Breast epithelium (tissue), 3 donors: ENCODE data around the gene ACIN1.

ENCODE experiments used
- CTCF ChIP-seq, 3 donors: fragments of 450-650 bp; IDR thresholded peaks; one replicate each; pipeline ENCODE4 v1.5.1; 2016 to 2017; ENCODE audit warnings: antibody characterized with exemption in 3 of 3, mild to moderate bottlenecking in 3 of 3, moderate library complexity in 3 of 3
- POLR2AphosphoS5 ChIP-seq, 3 donors: sonication (generic); formaldehyde crosslinking; IDR thresholded peaks; one replicate each; pipeline ENCODE4 v1.6.1; 2017; ENCODE audit warnings: antibody characterized with exemption in 3 of 3

- no peak for TF ChIP-seq CTCF (IDR thresholded peaks at IDR 0.05)
- TF ChIP-seq POLR2AphosphoS5 (IDR thresholded peaks at IDR 0.05) = no peak
These were observed 1.4 kb downstream of the ACIN1 start for GRCh38 chr14:23093526-23093925.
